NOMO-1 treated with DMSO at 0.1 percent for 48 hours (cell line): ENCODE results near the gene RNASEL.
"Not testable (repeated sequence)": the region's sequence is repeated elsewhere in the genome, so short reads cannot be mapped to it uniquely, and the experiment has no call there.

Source experiments
- DNase-seq: peaks from one replicate; lab custom pipeline; 2025; ENCODE audit not compliant: unreplicated experiment; lab: John Stamatoyannopoulos, UW

Gene RNASEL, protein sequence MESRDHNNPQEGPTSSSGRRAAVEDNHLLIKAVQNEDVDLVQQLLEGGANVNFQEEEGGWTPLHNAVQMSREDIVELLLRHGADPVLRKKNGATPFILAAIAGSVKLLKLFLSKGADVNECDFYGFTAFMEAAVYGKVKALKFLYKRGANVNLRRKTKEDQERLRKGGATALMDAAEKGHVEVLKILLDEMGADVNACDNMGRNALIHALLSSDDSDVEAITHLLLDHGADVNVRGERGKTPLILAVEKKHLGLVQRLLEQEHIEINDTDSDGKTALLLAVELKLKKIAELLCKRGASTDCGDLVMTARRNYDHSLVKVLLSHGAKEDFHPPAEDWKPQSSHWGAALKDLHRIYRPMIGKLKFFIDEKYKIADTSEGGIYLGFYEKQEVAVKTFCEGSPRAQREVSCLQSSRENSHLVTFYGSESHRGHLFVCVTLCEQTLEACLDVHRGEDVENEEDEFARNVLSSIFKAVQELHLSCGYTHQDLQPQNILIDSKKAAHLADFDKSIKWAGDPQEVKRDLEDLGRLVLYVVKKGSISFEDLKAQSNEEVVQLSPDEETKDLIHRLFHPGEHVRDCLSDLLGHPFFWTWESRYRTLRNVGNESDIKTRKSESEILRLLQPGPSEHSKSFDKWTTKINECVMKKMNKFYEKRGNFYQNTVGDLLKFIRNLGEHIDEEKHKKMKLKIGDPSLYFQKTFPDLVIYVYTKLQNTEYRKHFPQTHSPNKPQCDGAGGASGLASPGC

DNA sequence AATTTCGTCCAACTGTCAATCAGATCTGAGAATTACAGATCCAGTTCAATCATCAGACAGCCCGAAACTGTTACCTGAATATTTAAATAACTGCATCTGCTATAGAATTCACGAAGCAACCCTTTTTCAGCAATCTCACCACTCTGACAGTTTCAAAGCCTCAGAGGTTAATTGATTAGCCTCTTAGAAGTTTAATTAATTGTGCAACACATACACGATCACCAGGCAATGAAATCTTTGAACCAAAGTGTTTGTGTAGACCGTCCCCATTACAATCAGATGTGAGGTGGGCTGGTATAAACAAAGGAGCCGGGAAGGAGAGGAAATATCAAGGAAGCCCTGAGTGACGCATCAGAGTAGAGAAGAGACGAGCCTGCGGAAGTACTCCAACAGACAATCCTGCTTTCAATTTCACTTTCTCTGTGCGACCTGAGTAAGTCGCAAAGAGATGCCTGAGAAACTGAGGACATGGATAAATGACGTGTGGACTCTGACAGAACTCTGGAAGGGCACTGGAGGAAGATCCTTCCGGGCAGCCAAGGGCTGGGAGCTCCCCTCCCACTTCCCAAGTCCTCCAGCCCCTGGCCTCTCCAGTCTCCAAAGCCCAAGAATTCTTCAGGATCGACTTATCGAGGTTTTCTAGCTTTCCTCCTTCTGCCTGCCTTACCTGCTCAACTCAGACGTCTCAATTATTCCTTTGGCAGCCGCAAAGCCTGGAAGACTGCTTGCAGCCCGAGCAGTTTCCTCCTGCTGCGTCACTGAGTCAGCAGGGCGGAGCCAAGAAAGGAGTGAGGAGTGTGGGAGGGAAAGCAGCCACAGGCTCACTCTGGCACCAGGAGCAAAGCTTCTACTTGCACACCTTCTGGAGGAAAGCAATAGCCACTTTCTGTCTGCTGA is at the start of gene RNASEL:
RNASEL (minus strand) TSS at position 757 of the 897 bp plus-strand sequence. CDS start 2,450 bp downstream, outside the sequence.
- peak; percentile 58 for DNase-seq

DNA sequence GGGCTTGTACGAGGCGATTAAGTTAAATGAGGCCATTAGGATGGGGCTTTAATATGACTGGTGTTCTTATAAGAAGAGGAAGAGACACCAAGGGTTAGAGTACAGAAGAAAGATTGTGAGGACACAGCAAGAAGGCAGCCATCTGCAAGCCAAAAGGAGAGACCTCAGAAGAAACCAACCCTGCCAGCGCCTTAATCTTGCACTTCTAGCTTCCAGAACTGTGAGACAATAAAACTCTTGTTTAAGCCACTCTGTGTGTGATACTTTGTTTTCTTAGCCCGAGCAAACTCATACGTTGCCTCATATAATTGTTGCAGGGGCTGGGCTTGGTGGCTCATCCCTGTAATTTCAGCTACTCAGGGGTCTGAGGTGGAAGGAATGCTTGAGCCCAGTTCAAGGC is 48.7 kb upstream of the RNASEL start:
- no peak for DNase-seq

DNA sequence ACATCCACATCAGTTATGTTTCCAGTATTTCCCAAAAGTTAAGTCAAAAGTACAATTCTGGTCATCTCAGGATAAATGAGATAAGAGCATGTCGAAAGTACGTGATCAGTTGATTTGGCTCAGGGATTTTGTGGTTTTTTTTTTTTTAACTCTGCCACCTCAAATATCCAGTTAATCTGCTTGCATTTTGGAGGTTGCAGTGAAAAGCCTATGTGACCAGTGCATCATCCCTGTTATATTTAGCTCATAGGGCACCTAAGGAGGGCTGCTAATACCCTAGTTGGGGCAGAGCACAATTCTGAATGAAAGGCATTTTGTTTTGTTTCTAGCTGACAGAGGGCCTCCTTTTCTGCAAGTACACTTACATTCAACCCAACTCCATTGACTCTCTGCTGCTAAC is 46.8 kb upstream of the RNASEL start:
- DNase-seq = no peak

DNA sequence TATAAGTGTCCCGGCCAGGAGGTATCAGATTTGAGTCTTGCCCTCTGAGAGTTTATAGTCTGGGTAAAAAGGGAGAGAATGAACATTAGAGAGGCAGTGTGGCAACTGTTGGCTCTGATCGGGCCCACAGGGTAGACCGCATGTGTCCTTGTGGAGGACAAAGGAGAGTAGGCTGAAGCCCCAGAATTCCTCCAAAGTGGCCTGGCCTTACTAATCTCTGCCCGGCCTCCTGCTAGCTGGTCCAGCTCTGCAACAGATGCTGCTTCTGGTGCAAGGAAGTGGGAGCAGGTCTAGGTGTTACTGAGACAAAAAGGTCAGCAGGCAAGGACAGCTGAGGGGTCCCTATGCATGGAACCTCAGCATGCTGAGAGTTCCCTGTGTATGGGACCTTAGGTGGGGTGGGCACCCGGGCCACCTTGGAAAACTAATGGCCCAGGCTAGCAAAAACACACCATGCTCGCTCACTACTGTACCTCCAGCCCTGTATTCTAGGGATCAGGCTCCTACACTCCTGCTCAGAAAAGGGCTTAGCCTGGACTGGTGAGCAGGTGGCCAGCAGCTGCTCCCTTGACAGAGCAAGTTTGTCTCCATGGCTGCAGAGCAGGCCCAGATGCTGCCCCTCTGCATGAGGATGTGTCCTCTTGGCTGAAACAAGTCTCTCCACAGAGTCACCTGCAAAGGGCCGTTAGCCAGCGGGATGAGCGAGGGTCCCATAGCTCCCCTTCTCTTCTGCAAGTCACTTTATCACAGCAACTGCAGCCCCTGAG is 45.4 kb upstream of the RNASEL start:
- DNase-seq = no peak

DNA sequence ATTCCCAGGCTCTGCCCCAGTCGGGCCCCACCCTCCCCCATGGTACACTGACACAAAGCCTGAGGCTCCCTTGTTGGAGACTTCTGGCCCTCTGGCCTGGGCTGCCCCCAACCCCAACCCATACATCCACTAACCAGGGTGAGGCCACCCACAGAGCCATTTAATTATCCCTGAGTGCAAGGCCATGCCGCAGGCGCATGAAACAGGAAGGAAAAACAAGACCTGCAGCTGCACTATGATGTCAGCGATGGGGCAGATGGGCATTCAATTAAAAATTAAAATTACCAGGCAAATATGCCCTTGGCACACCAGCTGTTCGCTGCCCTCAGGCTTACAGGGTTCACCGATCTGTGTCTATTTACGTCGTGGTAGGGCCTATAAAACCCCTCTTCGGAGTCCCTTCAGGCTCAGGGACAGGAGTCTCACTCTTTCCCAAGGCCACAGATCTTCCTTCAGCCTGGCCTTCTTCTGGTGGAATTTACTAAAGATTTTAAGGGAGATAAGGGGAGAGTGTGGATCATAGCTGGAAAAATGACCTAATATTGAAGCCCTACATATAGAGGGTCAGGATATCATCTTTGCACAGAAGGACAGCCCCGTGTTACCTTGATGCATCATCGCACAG is 44.7 kb upstream of the RNASEL start:
- DNase-seq = no peak

DNA sequence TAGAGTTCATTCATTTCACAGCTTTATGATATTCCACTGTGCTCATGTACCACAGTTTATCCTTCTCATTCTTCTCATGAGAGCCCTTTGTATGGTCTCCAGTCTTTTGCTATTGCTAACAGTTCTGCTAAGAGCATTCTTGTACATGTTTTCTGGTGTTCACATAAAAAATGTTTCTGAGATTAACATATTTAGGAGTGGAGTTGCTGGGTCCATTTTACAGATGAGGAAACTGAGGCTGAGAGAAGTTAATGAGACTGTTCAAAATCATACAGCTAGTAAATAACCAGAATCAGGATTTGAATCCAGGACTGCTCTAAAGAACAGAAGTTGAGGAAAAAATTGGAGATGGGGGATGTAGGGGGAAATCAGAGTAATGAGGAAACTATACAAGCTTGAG is 44.0 kb upstream of the RNASEL start:
- DNase-seq = no peak

DNA sequence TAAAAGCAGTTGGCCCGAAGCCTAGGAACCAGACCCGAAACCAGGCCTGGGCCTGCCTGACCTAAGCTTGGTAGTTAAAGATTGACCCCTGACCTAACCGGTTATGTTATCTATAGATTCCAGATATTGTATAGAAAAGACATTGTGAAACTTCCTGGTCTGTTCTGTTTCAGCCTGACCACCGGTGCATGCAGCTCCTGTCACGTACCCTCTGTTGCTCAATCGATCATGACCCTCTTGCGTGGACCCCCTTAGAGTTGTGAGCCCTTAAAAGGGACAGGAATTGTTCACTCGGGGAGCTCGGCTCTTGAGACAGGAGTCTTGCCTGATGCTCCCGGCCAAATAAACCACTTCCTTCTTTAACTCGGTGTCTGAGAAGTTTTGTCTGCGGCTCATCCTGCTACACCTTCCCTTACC is 43.4 kb upstream of the RNASEL start:
- DNase-seq = not testable (repeated sequence)

DNA sequence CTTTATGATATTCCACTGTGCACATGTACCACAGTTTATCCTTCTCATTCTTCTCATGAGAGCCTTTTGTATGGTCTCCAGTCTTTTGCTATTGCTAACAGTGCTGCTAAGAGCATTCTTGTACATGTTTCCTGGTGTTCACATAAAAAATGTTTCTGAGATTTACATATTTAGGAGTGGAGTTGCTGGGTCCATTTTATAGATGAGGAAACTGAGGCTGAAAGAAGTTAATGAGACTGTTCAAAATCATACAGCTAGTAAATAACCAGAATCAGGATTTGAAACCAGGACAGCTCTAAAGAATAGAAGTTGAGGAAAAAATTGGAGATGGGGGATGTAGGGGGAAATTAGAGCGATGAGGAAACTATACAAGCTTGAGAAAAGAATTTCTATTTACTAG is 42.9 kb upstream of the RNASEL start:
- no peak for DNase-seq

DNA sequence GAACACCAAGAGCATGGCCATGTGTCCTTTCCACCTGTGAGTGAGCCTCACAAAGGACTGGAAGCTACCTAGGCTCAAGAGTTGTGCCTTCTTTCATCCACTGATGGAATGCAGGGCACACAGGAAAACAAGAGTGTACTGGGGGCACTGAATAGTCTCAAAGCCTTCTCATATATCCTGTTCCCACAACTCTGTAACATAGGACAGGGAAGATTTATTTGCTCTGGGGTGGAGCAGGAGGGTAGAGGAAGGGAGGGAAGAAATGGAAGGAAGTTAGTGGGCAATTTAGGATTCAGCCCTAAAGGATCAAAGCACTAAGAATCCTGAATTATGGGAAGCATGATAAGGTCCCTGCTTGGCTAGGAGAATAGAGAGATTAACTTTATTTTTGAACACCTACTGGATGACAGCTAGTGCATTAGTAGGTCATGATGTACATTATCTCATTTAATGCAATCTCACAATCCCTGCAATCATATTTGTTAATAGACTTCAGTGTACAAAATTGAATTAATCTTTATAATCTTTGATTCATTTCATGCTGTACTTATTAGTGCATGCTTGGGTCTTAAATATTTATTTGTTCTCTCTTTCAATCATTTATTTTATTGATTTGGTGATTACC is 42.1 kb upstream of the RNASEL start:
- DNase-seq = no peak

DNA sequence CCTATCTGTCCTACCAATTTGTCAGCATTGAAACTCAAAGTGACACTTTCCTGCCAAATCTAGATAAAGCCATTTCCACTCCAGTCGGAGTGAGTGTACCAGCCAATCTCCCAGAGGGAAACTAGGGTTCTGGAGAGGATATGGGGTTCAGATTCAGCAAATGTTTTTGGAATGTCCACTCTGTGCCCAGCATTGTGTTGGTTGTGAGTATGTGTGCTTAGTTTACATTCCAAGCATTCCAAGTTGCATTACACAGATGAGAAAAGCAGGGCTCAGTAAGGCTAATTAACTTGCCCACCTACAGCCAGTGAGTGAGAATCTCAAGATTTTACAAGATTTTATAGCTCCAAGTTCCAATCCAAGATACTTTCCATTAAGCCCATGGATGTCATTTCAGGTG is 41.5 kb upstream of the RNASEL start:
- DNase-seq = no peak

DNA sequence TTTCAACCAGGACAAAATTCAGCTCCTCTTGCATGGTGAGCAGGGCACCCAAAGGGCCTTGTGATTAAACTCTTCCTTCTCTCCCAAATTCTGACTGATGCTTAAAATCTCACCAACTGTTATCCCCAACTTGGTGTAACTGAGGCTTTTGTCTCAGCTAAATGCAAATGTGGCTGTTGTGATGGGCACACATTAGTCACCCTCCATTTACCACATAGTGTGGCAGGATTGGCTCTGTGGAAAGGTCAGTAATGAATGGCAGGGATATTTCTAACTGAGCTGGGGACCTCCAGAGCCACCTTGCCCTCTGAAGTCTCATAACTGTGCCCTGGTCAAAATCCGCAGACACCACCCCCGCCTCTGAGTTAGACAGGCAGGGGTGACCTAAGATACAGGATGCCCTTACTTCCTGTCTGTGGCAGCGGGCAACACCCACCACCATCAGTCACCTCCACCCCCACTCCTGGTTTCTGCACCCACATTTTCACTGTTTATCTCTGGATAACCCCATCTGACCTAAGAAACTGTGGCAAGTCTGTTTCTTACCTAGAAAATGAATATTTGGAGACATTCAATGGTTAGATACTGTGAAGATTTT is 40.5 kb upstream of the RNASEL start:
- DNase-seq = no peak

DNA sequence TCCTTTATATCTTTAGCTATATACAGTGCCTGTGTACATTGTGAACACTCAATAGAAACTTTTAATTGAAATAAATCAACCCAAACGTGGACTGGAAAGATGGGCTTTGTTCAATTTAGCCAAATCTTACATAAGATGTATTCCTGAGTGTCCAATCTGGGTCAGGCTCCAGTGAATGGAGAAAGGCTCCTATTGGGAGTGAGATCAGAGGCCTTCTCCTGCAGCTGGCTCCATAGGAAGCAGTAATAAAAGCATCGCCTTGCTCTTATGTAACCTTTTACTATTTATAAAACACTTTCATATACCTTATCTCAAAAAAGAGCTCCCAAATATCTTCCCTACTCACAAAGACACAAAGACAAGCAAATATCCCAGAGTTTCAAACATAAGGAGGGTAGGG is 40.0 kb upstream of the RNASEL start:
- DNase-seq = no peak

DNA sequence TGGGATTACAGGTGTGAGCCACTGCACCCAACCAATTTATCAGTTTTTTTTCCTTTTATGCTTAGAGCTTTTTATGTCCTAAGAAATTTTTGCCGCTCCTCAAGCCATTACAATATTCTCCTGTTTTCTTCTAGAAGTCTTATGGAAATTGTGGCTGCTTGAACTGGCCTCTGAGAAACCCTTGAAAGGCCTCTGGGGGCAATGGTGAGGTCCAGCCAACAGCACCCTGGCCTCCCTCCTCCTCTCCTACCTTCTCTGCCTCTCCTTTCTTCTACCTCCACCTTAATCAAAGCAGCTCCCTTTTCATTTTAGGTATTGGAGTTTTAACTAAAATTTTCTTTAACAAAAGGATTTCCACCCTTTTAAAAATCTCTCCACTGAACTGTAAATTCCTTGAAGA is 39.6 kb upstream of the RNASEL start:
- no peak for DNase-seq

DNA sequence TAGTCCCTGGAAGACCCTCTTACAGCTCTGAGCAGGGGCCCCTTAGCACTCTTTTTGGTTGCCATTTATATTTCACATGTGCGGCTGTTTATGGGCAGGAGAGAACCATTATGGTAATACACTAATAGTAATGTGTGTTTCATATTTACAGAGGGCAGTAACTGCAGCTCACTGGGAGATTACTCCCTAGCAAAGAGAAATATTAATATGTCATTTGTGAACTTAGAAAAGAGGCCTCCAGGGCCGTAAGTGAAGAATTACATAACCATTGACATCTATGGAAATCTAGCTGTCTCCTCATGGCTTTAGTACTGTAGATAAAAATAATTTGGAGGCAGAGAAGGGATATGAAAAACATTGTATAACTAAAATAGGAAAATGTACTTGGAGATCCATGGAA is 38.6 kb upstream of the RNASEL start:
- DNase-seq = no peak

DNA sequence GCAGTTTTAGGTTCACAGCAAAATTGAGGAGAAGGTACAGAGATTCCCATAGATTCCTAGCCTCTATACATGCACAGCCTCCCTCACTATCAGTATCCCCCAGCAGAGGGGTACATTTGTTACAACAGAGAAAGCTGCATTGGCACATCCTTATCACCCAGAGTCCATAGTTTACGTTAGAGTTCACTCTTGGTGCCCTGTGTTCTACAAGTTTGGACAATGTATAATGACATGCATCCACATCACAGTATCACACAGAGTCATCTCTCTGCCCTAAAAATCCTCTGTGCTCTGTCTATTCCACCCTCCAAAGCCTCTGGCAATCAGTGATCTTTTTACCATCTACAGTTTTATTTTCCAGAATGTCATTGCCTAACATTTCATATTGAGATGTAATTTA is 37.5 kb upstream of the RNASEL start:
- no peak for DNase-seq

DNA sequence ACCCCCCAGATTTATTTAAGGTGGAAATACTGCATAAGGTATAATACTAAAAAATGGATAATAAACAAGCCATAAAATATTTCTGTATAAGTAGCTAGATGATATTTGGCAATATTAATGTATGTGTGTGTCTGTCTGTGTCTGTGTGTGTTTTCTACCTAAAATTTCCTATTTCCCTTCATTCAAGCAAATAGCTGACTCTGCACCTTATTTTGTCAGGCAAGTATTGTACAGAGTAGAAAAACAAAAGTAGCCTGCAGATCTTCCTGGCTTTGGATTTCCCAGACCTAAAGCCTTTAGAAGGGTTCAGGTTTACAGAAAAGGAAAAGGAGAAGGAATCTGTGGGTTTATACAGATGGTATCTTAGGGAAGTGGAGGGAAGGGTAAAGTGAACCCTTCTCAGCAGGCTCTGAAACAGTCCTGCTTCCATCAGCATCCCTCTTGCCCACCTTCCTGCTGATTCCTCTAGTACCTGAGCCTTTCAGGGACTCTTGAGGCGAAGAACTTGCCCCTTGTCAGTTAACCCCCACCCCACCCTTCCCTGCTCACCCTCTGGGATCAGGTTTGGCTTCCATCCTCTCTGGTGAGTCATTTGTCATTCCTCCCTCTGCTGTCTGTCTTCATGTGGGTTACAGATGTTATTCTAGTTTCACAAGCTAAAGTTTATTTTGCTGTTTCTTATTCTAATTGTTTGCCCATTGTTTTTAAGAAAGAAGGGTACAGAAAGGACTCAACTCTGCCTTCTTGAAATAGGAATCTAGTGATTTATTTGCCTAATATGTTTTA is 36.9 kb upstream of the RNASEL start:
- no peak for DNase-seq

DNA sequence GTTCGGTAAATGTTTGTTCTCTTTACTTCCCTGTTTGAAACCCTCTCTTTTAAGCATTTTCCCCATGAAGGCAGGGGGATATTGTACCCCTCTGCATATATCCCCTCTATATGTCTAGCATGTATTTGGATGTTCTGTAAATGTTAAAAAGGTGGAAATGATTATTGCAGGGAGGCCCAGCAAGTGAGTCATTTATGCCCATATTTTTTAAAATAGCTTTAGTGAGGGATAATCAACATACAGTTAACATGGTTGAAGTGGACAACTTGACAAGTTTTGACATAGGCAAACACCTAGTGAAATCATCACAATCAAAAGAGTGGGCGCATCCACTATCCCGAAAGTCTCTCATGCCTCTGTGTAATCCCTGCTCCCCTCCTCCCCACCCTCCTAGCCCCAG is 36.0 kb upstream of the RNASEL start:
- no peak for DNase-seq

DNA sequence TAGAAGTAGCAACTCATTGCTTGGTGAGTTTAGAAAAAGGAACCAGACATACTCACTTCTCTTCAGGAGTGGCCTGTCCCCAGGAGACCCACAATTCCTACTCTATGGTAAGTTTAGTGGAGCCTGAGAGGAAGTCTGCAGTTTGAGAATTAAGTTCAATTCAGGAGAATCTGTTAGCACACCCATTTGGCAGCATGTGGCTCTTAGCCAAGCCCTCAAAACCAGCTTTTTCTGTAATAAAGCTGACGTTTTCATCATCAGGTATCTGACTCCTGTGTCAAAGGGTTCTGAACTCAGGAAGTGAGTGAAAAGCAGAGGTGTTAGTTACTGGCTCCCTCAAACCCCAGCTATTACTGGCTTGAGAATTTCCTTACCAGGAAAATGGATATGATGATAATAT is 35.5 kb upstream of the RNASEL start:
- no peak for DNase-seq
